Motor neuron (in vitro differentiated cells): Measurements from ENCODE around the gene LCNL1. TPM values are rescaled to one million over a fixed set of nuclear protein-coding genes. Genes with fewer than 3 reads are reported as not detected.

ENCODE experiments used
- ATAC-seq, 8 experiments: fragments of 200-7000 bp; cut with Tn5 transposase; replicated peaks in 6 of 8; 2 replicates each; pipeline ENCODE4 v1.8.0; 2021; ENCODE audit warnings: mild to moderate bottlenecking in 8 of 8, moderate library complexity in 8 of 8
- H3K27ac ChIP-seq, 2 donors: fragments of 250-450 bp; sonication (Bioruptor Pico); 2 replicates each; pipeline ENCODE4 v1.9.0; 2021; ENCODE audit warnings: antibody characterized with exemption in 2 of 2, mild to moderate bottlenecking in 2 of 2, moderate library complexity in 1 of 2
- H3K4me1 ChIP-seq, 2 donors: fragments of 250-450 bp; sonication (Bioruptor Pico); replicated peaks in 1 of 2; 2 replicates each; pipeline ENCODE4 v1.6.1; 2021; ENCODE audit warnings: antibody characterized with exemption in 2 of 2, mild to moderate bottlenecking in 2 of 2, moderate library complexity in 1 of 2
- H3K4me3 ChIP-seq, 5 donors: fragments of 250-450 bp; sonication (Bioruptor Pico); 2 replicates each; pipeline ENCODE4 v1.9.0; 2021; ENCODE audit warnings: antibody characterized with exemption in 5 of 5, mild to moderate bottlenecking in 5 of 5, moderate library complexity in 4 of 5
- WGBS, 10 experiments: fragments of 450-650 bp; shearing (Covaris generic); methylation state at CpG; one replicate each; pipeline ENCODE4 v1.0.0; 2022; 5-methylcytosine and 5-hydroxymethylcytosine counted together
- in situ Hi-C, 9 experiments: fragments of 400-800 bp; cut with MboI; loops; one replicate each; pipeline ENCODE4 v1.15.0; 2021; ENCODE audit warnings: low sequenced_read_pairs in 9 of 9, low pct_unique_long_range_greater_than_20kb in 2 of 9; ENCODE audit not compliant: unreplicated experiment in 9 of 9
- total RNA-seq, 8 experiments: library from RNA; unstranded; fragments of 300-600 nt; gene quantifications; 2 replicates each; pipeline versions ENCODE4 v1.2.3 to v1.2.4, GENCODE V29; 2022

Gene LCNL1
- total RNA-seq, 8 experiments from 2014 or later = 0.11 to 1.3 (median 0.73) TPM

GRCh38 chr9:136965771-136966484, 16.9 kb upstream of the LCNL1 start:
- in situ Hi-C loops = no loop called here
- Histone ChIP-seq H3K27ac (no peak overlapping the region), H3K4me1 (peaks cover 20 to 28% of the 10 kb centered on the region in 2 donors), H3K4me3 (no peak overlapping the region)
- peak; percentile 5 to 84 (median 73) for ATAC-seq
- WGBS, 10 experiments = 4 to 100% (median 21%) methylated on average over 2 to 15 of the region's 23 CpGs; no CpG with 5 or more reads in 1 of the 10 experiments

DNA sequence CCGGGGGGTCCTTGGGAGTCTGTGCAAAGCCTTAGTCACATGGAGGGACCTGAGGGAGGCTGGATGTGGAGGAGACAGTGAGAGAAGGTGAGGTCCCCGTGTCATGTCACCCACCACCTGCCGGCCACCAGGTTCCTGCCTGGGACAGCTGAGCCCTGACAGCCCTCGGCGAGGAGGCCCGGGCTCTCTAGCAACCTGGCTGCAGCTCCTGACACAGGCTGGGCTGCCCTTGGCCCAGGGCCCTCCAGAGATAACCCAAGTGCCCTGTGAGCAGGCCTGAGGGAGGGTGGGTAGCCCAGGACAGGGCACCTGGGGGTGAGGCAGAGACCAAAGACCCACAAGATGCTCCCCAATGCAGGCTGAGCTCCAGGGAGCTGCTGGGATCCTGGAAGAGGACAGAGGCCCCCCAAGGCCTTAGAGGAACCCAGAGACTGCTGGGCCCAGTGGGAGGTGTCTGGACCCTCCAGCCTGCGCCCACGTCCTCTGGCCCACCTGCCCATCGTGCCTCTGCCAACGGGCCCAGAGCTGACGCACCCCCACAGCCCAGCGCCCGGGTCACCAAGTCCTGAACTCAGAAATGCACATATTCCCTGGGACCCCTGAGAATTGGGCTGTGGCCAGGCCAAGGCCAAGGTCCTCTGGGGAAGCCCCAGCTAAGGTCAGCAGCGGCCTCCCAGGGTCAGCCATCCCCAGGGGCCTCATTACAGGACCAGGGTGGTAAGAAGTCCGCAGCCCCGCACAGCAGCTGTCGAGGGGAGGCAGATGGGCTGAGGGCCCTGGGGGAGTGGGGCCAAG, 14.3 kb upstream of the LCNL1 start:
- no peak overlapping the region for H3K4me3 ChIP-seq
- 100% methylated on average over 4 of the region's 17 CpGs; no CpG with 5 or more reads in 9 of the 10 experiments for WGBS, 10 experiments
- in situ Hi-C loops = no loop called here
- ATAC-seq = no peak
- peak overlapping the region in 1 of 2 donors; percentile 45 for H3K27ac ChIP-seq
- peaks cover 20 to 21% of the 10 kb centered on the region in 2 donors for H3K4me1 ChIP-seq

DNA sequence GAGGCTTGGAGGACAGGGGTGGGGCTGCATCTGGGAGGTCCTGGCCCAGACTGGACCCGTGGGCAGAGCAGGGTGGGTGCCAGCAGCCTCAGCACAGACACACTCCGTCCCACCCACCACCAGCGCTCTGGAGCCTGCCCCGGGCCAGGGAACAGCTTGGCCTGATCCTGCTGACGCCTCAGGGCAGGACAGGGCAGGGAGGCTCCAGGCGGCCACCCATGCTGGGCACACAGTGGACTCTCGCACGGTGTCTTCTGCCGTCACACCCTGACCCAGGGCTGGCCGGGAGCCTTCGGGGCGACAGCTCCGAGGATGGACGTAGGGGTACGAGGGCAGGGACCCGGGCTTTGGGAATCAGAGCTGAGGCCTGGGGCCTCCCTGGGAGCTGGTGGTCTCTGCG, 13.6 kb upstream of the LCNL1 start:
- H3K4me1 ChIP-seq = peaks cover 20 to 21% of the 10 kb centered on the region in 2 donors
- peak in 3 of 8 experiments; percentile 25 to 65 (median 49) for ATAC-seq
- in situ Hi-C loops = no loop called here
- no peak overlapping the region for H3K4me3 ChIP-seq
- WGBS, 10 experiments = 7 to 100% (median 82%) methylated on average over 3 to 7 of the region's 17 CpGs; no CpG with 5 or more reads in 7 of the 10 experiments
- H3K27ac ChIP-seq = no peak overlapping the region

GRCh38 chr9:136969774-136970173, 13.0 kb upstream of the LCNL1 start:
- Histone ChIP-seq H3K27ac (no peak overlapping the region), H3K4me1 (peaks cover 20 to 21% of the 10 kb centered on the region in 2 donors), H3K4me3 (no peak overlapping the region)
- WGBS, 10 experiments = no CpG with 5 or more reads among the region's 5 CpGs
- no peak for ATAC-seq
- in situ Hi-C loops = no loop called here

DNA sequence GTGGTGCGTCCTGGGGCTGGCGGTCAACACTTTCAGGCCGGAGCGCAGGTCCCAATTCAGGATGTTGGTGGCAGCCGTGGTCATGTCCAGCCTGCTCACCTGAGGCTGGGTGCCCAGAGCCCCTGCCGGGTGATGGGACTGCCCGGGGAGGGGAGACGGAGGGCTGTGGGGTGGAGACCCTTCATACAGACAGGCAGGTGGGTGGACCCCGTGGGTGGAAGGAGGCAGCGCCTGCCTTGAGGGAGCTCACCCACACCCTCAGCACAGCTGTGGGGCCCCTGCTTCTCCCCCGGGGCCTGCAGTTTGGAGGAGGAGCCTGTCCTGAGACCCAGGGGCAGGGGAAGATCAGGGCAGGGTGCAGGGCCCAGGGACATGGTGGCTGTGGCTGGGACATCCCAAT, 12.4 kb upstream of the LCNL1 start:
- H3K27ac ChIP-seq = no peak overlapping the region
- peaks cover 20 to 21% of the 10 kb centered on the region in 2 donors for H3K4me1 ChIP-seq
- no peak overlapping the region for H3K4me3 ChIP-seq
- in situ Hi-C loops = no loop called here
- ATAC-seq = no peak
- 20 to 100% (median 76%) methylated on average over 1 to 5 of the region's 11 CpGs; no CpG with 5 or more reads in 7 of the 10 experiments for WGBS, 10 experiments

DNA sequence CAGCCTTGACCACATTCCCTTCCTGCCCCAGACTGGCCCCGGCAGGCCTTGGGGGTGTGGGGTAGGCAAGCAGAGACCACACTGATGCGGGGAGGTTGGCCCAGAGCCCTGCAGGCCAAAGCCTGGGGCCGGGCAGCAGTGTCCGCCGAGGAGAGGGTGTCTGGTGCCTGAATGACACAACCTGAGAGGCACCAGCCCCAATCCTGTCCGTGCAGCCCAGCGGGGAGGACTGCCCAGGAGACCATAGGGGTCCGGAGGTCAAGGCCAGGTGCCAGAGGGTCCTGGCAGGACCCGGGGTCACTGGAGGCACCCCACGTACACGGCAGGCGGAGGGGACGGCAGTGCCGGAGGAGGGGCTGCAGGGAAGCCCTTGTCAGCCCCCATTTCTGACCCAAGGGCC, 11.0 kb upstream of the LCNL1 start:
- WGBS, 10 experiments = 60 to 100% (median 90%) methylated on average over 1 to 2 of the region's 14 CpGs; no CpG with 5 or more reads in 7 of the 10 experiments
- peaks cover 11% of the 10 kb centered on the region in 2 donors for H3K4me1 ChIP-seq
- H3K27ac ChIP-seq = no peak overlapping the region
- in situ Hi-C loops = no loop called here
- ATAC-seq = no peak
- no peak overlapping the region for H3K4me3 ChIP-seq

DNA sequence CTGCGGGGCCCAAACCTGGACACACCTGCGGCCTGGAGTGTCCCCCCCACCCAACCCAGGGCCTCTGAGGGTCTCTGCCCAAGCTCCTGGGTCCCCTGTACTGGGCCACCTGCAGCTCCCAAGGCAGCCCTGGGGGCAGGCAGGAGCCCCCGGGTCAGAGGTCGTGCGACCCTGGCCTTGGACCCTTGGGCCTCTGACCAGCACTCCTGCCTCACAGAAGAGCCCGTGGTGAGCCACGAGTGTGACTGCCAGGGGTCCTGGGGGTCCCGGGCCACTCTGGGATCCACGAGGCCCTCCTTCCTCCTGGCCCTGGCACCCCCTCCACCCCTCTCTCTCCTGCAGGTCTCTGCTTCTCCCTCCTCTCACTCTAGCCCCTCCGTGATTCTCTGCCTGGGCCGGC, 10.5 kb upstream of the LCNL1 start:
- no CpG with 5 or more reads among the region's 11 CpGs for WGBS, 10 experiments
- Histone ChIP-seq H3K4me1 (peaks cover 11 to 13% of the 10 kb centered on the region in 2 donors), H3K4me3 (no peak overlapping the region), H3K27ac (no peak overlapping the region)
- ATAC-seq = no peak
- in situ Hi-C loops = no loop called here

DNA sequence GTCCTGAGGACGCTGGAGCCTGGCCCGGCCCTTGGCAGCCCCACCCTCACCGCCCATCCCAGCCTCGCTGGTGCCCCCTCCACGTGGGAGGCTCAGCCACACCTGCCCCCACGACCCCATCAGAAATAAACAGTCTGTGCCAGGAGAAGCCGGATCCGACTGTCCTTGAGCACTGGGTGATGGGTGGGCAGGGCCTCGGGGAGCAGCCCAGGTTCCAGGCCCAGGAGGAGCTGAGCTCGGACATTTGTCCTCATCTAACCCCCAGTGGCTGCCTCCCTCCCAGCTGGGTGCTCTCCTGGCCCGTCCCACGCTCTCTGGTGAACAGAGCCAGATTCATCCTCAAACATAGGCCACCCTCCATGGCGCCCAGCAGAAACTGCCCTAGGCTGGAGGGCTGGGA, 10.1 kb upstream of the LCNL1 start:
- in situ Hi-C loops = no loop called here
- no peak for ATAC-seq
- 72 to 100% (median 80%) methylated on average over 1 to 3 of the region's 13 CpGs; no CpG with 5 or more reads in 7 of the 10 experiments for WGBS, 10 experiments
- no peak overlapping the region for H3K27ac ChIP-seq
- no peak overlapping the region for H3K4me3 ChIP-seq
- peaks cover 11 to 15% of the 10 kb centered on the region in 2 donors for H3K4me1 ChIP-seq

- no peak for ATAC-seq
- 67 to 80% (median 74%) methylated on average over 1 to 12 of the region's 29 CpGs; no CpG with 5 or more reads in 4 of the 10 experiments for WGBS, 10 experiments
- Histone ChIP-seq H3K4me1 (peaks cover under 1 to 9% of the 10 kb centered on the region in 2 donors), H3K27ac (no peak overlapping the region), H3K4me3 (no peak overlapping the region)
- in situ Hi-C loops = no loop called here
Observed at GRCh38 chr9:136973618-136974617, 8.9 kb upstream of the LCNL1 start.

- in situ Hi-C loops = no loop called here
- peaks cover 3 to 10% of the 10 kb centered on the region in 2 donors for H3K4me1 ChIP-seq
- no peak overlapping the region for H3K27ac ChIP-seq
- no peak overlapping the region for H3K4me3 ChIP-seq
- peak in 3 of 8 experiments; percentile 11 to 64 (median 43) for ATAC-seq
- WGBS, 10 experiments = 0 to 86% (median 20%) methylated on average over 1 to 11 of the region's 15 CpGs; no CpG with 5 or more reads in 5 of the 10 experiments
Observed at GRCh38 chr9:136974817-136975535, 7.8 kb upstream of the LCNL1 start.

DNA sequence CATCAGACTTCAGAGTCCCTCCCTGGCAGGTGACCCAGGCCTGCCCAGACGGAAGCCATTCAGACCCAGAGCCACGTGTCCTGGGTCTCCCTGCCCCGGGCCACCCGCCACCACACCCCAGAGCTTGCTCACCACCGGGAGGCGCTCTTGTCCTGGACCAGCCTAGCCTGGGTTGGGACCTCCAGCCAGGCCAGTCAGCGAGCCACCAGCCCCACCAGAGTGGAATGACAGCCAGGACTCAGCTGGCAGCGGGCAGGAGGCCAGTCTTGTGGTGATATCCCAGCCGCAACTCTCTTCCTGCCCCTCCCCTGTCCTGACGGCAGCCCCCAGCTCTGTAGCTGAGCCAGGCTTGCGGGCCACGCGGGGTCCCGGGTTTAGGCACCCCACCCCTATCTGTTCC, 7.1 kb upstream of the LCNL1 start:
- Histone ChIP-seq H3K27ac (no peak overlapping the region), H3K4me1 (peaks cover 3 to 10% of the 10 kb centered on the region in 2 donors), H3K4me3 (no peak overlapping the region)
- 25 to 72% methylated on average over 3 to 5 of the region's 14 CpGs; no CpG with 5 or more reads in 8 of the 10 experiments for WGBS, 10 experiments
- ATAC-seq = peak in 3 of 8 experiments; percentile 1 to 33 (median 14)
- in situ Hi-C loops = no loop called here

GRCh38 chr9:136977223-136977622, 5.6 kb upstream of the LCNL1 start, which contains the start of gene PTGDS:
Gene PTGDS (plus strand): TSS chr9:136977504. CDS start chr9:136977579, 75 bp downstream.
- 50 to 67% (median 54%) methylated on average over 2 to 6 of the region's 10 CpGs; no CpG with 5 or more reads in 7 of the 10 experiments for WGBS, 10 experiments
- Histone ChIP-seq H3K27ac (peak within 1 kb of the TSS in 1 of 2 donors; percentile 37), H3K4me1 (peaks cover 3 to 10% of the 10 kb centered on the region in 2 donors), H3K4me3 (peak within 1 kb of the TSS; percentile 29 to 46 (median 37))
- ATAC-seq = peak in 5 of 8 experiments; percentile 17 to 48 (median 31)
- in situ Hi-C loops = no loop called here
